ENCODE measurements around the gene PPP4R3A. TPM values are rescaled to one million over a fixed set of nuclear protein-coding genes. Genes with fewer than 3 reads are reported as not detected.

The PPP4R3A gene
- total and polyA plus RNA-seq, 10 of the 15 experiments (the other 5 are each of a cell fraction or from before 2014, with no cell fraction given) = 19.4 to 97.8 (median 62.9) TPM

DNA sequence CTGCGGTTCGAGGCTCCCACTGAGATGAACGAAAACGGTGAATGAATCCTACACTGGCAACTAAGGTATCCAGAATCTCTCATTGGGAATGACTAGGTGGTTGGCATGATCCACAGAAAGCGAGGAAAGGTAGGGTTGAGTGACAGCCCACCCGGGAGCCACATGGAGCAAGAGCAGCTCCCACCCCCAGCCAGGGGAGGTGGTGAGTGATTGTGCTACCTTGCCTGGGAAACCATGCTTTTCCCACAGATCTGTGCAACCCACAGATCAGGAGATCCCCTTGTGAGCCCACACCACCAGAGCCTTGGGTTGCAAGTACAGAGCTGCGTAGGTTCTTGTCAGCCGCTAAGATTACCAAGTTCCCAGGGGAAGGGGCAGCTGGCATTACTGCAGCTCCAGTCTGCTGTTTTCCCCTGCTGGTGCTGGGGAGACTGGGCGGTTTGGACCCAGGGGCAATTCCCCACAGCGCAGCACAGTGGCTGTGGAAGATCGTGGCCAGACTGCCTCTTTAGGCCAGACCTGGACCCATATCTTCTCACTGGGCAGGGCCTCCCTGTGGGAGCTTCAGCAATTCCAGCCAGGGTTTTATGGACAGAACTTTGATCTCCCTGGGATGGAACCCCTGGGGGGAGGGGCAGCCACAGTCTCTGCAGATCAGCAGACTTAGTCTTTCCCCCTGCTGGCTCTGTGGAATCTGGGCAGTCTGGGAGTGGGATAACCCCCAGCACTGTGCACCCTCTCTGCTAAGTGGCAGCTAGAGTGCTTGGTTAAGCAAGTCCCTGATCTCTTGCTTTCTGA lies 44.6 kb upstream of the PPP4R3A start:
- no peak overlapping the region for H3K4me2 ChIP-seq (ENCODE audit: control insufficient read depth, insufficient read depth)
- no peaks in the 10 kb centered on the region for H4K20me1 ChIP-seq (ENCODE audit: control insufficient read depth, insufficient read depth)
- ChIA-PET POLR2A (no interaction called here), SMC1A (ENCODE audit: uncharacterized antibody, unreplicated experiment) (no interaction called here), CTCF (no interaction called here), RAD21 (ENCODE audit: unreplicated experiment) (no interaction called here)
- intact Hi-C loops (cut with micrococcal nuclease; ENCODE audit: unreplicated experiment) (no loop called here), in situ Hi-C loops (cut with MboI) (no loop called here)
- DNase-seq (ENCODE audit: low read depth, low spot score) (no peak), FAIRE-seq (no peak), ATAC-seq (no peak)
- no peaks in the 10 kb centered on the region for H3K9me3 ChIP-seq (replicated peaks; ENCODE audit: control insufficient read depth, insufficient read depth, low read length)
- H3K27ac ChIP-seq (ENCODE audit: control insufficient read depth, insufficient read depth) = no peak overlapping the region
- H3K4me1 ChIP-seq (ENCODE audit: control insufficient read depth, insufficient read depth, low read length) = no peaks in the 10 kb centered on the region
- H3K9ac ChIP-seq (ENCODE audit: control insufficient read depth, insufficient read depth, low read length) = no peak overlapping the region
- no peak overlapping the region for H3K4me3 ChIP-seq
- no peaks in the 10 kb centered on the region for H3K27me3 ChIP-seq (replicated peaks in 1 of 2; ENCODE audit: control insufficient read depth in 2 of 2, insufficient read depth in 2 of 2, low read length in 1 of 2)
- H3K79me2 ChIP-seq (ENCODE audit: control insufficient read depth, insufficient read depth, low read length) = no peaks in the 10 kb centered on the region
- BruUV-seq (replicated peaks) = no TSS peak
- 45% methylated on average over 11 of the region's 11 CpGs for WGBS (ENCODE audit: insufficient coverage, insufficient replicate concordance, low lambda C conversion rate, missing lambda C conversion rate)
- no peak overlapping the region for H2AFZ ChIP-seq (ENCODE audit: control insufficient read depth, low read depth, low read length)
- TF ChIP-seq ESRRA (IDR thresholded peaks at IDR 0.05; ENCODE audit: low read length) (no peak), DPF2 (IDR thresholded peaks at IDR 0.05) (no peak), TCF7 (IDR thresholded peaks at IDR 0.05; ENCODE audit: borderline replicate concordance) (no peak), ZBED1 (IDR thresholded peaks at IDR 0.05; ENCODE audit: borderline replicate concordance) (no peak), SMC3 (IDR thresholded peaks at IDR 0.05; ENCODE audit: borderline replicate concordance, low read length) (no peak), NBN (IDR thresholded peaks at IDR 0.05) (no peak), NRF1 (conservative IDR thresholded peaks at IDR 0.05; ENCODE audit: low read depth, low read length) (no peak), ZZZ3 (IDR thresholded peaks at IDR 0.05; ENCODE audit: control insufficient read depth, insufficient read length, low read depth) (no peak), STAT3 (IDR thresholded peaks at IDR 0.05; ENCODE audit: low read depth, low read length) (no peak), SMAD5 (IDR thresholded peaks at IDR 0.05; ENCODE audit: low read depth) (no peak), PAX8 (IDR thresholded peaks at IDR 0.05) (no peak), KAT2A (conservative IDR thresholded peaks at IDR 0.05; ENCODE audit: control insufficient read depth, low read depth, low read length) (no peak), JUND (IDR thresholded peaks at IDR 0.05; ENCODE audit: low read depth, low read length) (no peak), SREBF1 (IDR thresholded peaks at IDR 0.05; ENCODE audit: low read length) (no peak), NFXL1 (IDR thresholded peaks at IDR 0.05; ENCODE audit: borderline replicate concordance) (no peak)
- TF ChIP-seq, protein P1, sequence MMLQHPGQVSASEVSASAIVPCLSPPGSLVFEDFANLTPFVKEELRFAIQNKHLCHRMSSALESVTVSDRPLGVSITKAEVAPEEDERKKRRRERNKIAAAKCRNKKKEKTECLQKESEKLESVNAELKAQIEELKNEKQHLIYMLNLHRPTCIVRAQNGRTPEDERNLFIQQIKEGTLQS (IDR thresholded peaks at IDR 0.05; ENCODE audit: borderline replicate concordance, extremely low read depth, low read depth, low read length) = no peak
- TF ChIP-seq, protein P2, sequence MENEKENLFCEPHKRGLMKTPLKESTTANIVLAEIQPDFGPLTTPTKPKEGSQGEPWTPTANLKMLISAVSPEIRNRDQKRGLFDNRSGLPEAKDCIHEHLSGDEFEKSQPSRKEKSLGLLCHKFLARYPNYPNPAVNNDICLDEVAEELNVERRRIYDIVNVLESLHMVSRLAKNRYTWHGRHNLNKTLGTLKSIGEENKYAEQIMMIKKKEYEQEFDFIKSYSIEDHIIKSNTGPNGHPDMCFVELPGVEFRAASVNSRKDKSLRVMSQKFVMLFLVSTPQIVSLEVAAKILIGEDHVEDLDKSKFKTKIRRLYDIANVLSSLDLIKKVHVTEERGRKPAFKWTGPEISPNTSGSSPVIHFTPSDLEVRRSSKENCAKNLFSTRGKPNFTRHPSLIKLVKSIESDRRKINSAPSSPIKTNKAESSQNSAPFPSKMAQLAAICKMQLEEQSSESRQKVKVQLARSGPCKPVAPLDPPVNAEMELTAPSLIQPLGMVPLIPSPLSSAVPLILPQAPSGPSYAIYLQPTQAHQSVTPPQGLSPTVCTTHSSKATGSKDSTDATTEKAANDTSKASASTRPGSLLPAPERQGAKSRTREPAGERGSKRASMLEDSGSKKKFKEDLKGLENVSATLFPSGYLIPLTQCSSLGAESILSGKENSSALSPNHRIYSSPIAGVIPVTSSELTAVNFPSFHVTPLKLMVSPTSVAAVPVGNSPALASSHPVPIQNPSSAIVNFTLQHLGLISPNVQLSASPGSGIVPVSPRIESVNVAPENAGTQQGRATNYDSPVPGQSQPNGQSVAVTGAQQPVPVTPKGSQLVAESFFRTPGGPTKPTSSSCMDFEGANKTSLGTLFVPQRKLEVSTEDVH (IDR thresholded peaks at IDR 0.05; ENCODE audit: low read depth, partially characterized antibody) = no peak
- TF ChIP-seq, protein P3, sequence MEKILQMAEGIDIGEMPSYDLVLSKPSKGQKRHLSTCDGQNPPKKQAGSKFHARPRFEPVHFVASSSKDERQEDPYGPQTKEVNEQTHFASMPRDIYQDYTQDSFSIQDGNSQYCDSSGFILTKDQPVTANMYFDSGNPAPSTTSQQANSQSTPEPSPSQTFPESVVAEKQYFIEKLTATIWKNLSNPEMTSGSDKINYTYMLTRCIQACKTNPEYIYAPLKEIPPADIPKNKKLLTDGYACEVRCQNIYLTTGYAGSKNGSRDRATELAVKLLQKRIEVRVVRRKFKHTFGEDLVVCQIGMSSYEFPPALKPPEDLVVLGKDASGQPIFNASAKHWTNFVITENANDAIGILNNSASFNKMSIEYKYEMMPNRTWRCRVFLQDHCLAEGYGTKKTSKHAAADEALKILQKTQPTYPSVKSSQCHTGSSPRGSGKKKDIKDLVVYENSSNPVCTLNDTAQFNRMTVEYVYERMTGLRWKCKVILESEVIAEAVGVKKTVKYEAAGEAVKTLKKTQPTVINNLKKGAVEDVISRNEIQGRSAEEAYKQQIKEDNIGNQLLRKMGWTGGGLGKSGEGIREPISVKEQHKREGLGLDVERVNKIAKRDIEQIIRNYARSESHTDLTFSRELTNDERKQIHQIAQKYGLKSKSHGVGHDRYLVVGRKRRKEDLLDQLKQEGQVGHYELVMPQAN (conservative IDR thresholded peaks at IDR 0.05) = no peak
- TF ChIP-seq, protein P4, sequence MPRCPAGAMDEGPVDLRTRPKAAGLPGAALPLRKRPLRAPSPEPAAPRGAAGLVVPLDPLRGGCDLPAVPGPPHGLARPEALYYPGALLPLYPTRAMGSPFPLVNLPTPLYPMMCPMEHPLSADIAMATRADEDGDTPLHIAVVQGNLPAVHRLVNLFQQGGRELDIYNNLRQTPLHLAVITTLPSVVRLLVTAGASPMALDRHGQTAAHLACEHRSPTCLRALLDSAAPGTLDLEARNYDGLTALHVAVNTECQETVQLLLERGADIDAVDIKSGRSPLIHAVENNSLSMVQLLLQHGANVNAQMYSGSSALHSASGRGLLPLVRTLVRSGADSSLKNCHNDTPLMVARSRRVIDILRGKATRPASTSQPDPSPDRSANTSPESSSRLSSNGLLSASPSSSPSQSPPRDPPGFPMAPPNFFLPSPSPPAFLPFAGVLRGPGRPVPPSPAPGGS (IDR thresholded peaks at IDR 0.05; ENCODE audit: borderline replicate concordance, insufficient read depth, low read depth, low read length, poor library complexity, severe bottlenecking) = no peak
- H3K36me3 ChIP-seq (ENCODE audit: control insufficient read depth in 2 of 2, insufficient read depth in 2 of 2, low read length in 1 of 2) = no peaks in the 10 kb centered on the region

All from GM12878 (cell line).